GM23248 (cell line): ENCODE measurements around the gene DCAF4L1.

ENCODE experiments used
- EZH2 ChIP-seq: fragments of 200-600 bp; sonication (generic); IDR thresholded peaks from 2 replicates; pipeline ENCODE4 v1.6.1; 2018; ENCODE audit warnings: antibody characterized with exemption, mild to moderate bottlenecking; ENCODE audit not compliant: insufficient read depth, poor library complexity, severe bottlenecking
- EZH2phosphoT487 ChIP-seq: fragments of 200-600 bp; sonication (generic); IDR thresholded peaks from 2 replicates; pipeline ENCODE4 v1.6.1; 2018; ENCODE audit warnings: antibody characterized with exemption, moderate library complexity, mild to moderate bottlenecking, low read depth; ENCODE audit not compliant: insufficient read depth

DNA sequence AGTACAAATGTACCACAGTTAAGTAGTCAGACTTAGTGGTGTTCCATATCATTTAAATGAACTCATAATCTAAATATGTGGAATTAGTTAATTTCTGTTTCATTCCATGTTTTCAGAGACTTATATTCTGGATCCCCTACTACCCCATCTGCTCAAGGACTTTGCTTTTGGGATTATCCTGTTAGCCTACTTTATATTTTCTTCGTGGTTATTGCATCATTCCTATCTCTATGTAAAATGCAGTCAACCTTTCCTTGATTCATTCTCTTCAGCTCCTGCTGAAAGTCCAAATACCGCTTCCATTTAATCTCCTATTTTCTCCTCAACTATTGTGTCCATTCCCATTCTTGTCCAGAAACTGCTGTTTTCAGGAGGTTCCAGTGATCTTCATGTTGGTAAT is 33.9 kb downstream of the DCAF4L1 start:
- TF ChIP-seq EZH2 (no peak), EZH2phosphoT487 (no peak)
